ENCODE measurements around the gene SLCO4A1. TPM values are rescaled to one million over a fixed set of nuclear protein-coding genes. Genes with fewer than 3 reads are reported as not detected.

The SLCO4A1 gene
- total RNA-seq (10 to 100 TPM in 1 of 7 donors, 1 to 10 TPM in 6; 3.3 to 10.9 (median 4.4) TPM), polyA plus RNA-seq (1 to 10 TPM; 1.1 to 2.2 TPM)
- long read RNA-seq, donor 1, partial matches to known transcripts: 2 of 10 reads
- long read RNA-seq, donor 1, other reads (novel, unspliced or antisense): 6 of 10 reads
- long read RNA-seq, donor 2, partial matches to known transcripts: 0 of 1 reads
- long read RNA-seq, donor 2, other reads (novel, unspliced or antisense): 0 of 1 reads
- long read RNA-seq, donor 3, partial matches to known transcripts: 0 of 5 reads
- long read RNA-seq, donor 3, other reads (novel, unspliced or antisense): 2 of 5 reads

GRCh38 chr20:62642051-62642665 lies at the start of gene SLCO4A1:
SLCO4A1 (plus strand) TSS chr20:62642503; CDS start chr20:62656455, 13,952 bp downstream.
- Histone ChIP-seq H3K36me3 (no peaks in the 10 kb centered on the region), H3K27ac (no peak within 1 kb of the TSS), H3K4me1 (ENCODE audit: insufficient read depth) (peaks cover 12% of the 10 kb centered on the region), H3K9me3 (no peaks in the 10 kb centered on the region), H3K27me3 (no peaks in the 10 kb centered on the region), H3K4me3 (peak within 1 kb of the TSS; percentile 53)
- TF ChIP-seq EP300 (IDR thresholded peaks at IDR 0.05): no peak
- peak; percentile 47 for TF ChIP-seq POLR2A (IDR thresholded peaks at IDR 0.05)
- TF ChIP-seq, protein P1, sequence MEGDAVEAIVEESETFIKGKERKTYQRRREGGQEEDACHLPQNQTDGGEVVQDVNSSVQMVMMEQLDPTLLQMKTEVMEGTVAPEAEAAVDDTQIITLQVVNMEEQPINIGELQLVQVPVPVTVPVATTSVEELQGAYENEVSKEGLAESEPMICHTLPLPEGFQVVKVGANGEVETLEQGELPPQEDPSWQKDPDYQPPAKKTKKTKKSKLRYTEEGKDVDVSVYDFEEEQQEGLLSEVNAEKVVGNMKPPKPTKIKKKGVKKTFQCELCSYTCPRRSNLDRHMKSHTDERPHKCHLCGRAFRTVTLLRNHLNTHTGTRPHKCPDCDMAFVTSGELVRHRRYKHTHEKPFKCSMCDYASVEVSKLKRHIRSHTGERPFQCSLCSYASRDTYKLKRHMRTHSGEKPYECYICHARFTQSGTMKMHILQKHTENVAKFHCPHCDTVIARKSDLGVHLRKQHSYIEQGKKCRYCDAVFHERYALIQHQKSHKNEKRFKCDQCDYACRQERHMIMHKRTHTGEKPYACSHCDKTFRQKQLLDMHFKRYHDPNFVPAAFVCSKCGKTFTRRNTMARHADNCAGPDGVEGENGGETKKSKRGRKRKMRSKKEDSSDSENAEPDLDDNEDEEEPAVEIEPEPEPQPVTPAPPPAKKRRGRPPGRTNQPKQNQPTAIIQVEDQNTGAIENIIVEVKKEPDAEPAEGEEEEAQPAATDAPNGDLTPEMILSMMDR (IDR thresholded peaks at IDR 0.05): no peak
- intact Hi-C loops (cut with DNase I): loop anchor here in 1 of 4 donors (10.0 kb wide), 1 partner anchor 237 kb away; the partner anchor contains the start of gene CABLES2
- DNase-seq: peak in 4 of 5 donors; percentile 60 to 78 (median 76)
- 0 to 1% (median 0%) methylated on average over 37 to 82 of the region's 82 CpGs for WGBS, 3 donors

DNA sequence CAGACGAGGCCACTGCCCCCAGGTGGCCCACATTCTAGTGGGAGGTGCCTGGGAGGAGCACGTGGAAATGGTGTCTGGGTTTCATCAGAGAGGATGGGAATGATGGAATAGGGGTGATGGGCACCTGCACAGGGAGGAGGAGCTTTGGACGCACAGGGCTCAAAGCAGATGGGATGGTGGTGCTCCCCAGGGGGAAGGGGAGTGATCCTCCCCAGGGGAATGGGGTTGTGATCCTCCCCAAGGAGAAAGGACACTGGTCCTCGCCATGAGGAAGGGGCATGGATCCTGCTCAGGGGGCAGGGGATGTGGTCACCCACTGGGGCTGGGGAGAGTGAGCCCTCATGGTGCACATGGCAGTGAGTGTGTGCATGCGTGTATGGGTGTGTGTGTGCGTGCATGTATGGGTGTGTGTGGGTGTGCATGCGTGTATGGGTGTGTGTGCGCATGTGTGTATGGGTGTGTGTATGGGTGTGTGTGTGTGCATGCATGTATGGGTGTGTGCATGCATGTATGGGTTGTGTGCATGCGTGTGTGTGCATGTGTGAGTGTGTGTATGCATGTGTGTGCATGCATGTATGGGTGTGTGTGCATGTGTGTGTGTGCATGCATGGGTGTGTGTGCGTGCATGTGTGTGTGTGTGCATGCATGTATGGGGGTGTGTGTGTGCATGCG lies 49.7 kb upstream of the SLCO4A1 start:
- Histone ChIP-seq H3K4me1 (ENCODE audit: insufficient read depth) (peaks cover 3% of the 10 kb centered on the region), H3K27ac (no peak overlapping the region), H3K4me3 (no peak overlapping the region), H3K9me3 (no peaks in the 10 kb centered on the region), H3K27me3 (no peaks in the 10 kb centered on the region), H3K36me3 (no peaks in the 10 kb centered on the region)
- intact Hi-C loops (cut with DNase I): loop anchor here in 1 of 4 donors (10.0 kb wide), 1 partner anchor 168 kb away; the partner anchor contains the start of gene RBBP8NL
- TF ChIP-seq POLR2A (IDR thresholded peaks at IDR 0.05): no peak
- TF ChIP-seq EP300 (IDR thresholded peaks at IDR 0.05): no peak
- TF ChIP-seq, protein P1 (IDR thresholded peaks at IDR 0.05): no peak
- no peak for DNase-seq
- 64 to 76% (median 72%) methylated on average over 11 of the region's 11 CpGs for WGBS, 3 donors

GRCh38 chr20:62593616-62594015 lies 48.7 kb upstream of the SLCO4A1 start:
- Histone ChIP-seq H3K4me3 (no peak overlapping the region), H3K27me3 (no peaks in the 10 kb centered on the region), H3K27ac (no peak overlapping the region), H3K36me3 (no peaks in the 10 kb centered on the region), H3K9me3 (no peaks in the 10 kb centered on the region), H3K4me1 (ENCODE audit: insufficient read depth) (peaks cover 3% of the 10 kb centered on the region)
- DNase-seq: no peak
- WGBS, 3 donors: 68 to 74% (median 70%) methylated on average over 3 of the region's 3 CpGs
- intact Hi-C loops (cut with DNase I): loop anchor here in 1 of 4 donors (10.0 kb wide), 1 partner anchor 169 kb away; the partner anchor contains the start of gene RBBP8NL
- TF ChIP-seq, protein P1 (IDR thresholded peaks at IDR 0.05): no peak
- no peak for TF ChIP-seq EP300 (IDR thresholded peaks at IDR 0.05)
- no peak for TF ChIP-seq POLR2A (IDR thresholded peaks at IDR 0.05)

DNA sequence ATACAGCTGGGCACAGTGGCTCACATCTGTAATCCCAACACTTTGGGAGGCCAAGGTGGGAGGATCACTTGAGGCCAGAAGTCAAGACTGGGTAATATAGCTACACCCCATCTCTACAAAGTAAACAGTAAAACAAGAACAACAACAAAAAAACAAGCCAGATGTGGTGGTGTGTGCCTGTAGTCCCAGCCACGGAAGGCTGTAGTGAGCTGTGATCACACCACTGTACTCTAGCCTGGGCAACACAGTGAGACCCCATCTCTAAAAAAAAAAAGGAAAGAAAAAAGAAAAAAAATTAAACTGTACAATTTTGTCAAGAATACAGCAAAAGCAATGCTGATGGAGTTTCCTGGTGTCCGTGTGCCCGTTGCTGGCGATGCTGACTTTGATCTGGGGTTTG lies 47.2 kb upstream of the SLCO4A1 start:
- no peaks in the 10 kb centered on the region for H3K9me3 ChIP-seq
- WGBS, 3 donors: 24 to 40% (median 38%) methylated on average over 4 of the region's 4 CpGs
- no peak overlapping the region for H3K4me3 ChIP-seq
- TF ChIP-seq EP300 (IDR thresholded peaks at IDR 0.05) (no peak), POLR2A (IDR thresholded peaks at IDR 0.05) (no peak)
- TF ChIP-seq, protein P1 (IDR thresholded peaks at IDR 0.05): no peak
- H3K27ac ChIP-seq: no peak overlapping the region
- H3K4me1 ChIP-seq (ENCODE audit: insufficient read depth): peaks cover 3% of the 10 kb centered on the region
- DNase-seq: no peak
- no peaks in the 10 kb centered on the region for H3K36me3 ChIP-seq
- intact Hi-C loops (cut with DNase I): loop anchor here in 1 of 4 donors (10.0 kb wide), 1 partner anchor 170 kb away; the partner anchor contains the start of gene RBBP8NL
- no peaks in the 10 kb centered on the region for H3K27me3 ChIP-seq

Data from ovary (tissue), 10 donors.